Stimulated activated CD8-positive, alpha-beta memory T cell treated with anti-CD3 and anti-CD28 coated beads, Interleukin-12 subunit alpha, Interleukin-12 subunit beta, amount 100 ng/mL, for 1 hour (primary cell): Measurements from ENCODE around the gene ITGB1BP1.

ENCODE experiments used
- DNase-seq: peaks from one replicate; pipeline ENCODE4 v3.0.0-alpha.2; 2020; ENCODE audit warnings: low read depth

Gene ITGB1BP1, protein sequence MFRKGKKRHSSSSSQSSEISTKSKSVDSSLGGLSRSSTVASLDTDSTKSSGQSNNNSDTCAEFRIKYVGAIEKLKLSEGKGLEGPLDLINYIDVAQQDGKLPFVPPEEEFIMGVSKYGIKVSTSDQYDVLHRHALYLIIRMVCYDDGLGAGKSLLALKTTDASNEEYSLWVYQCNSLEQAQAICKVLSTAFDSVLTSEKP

DNA sequence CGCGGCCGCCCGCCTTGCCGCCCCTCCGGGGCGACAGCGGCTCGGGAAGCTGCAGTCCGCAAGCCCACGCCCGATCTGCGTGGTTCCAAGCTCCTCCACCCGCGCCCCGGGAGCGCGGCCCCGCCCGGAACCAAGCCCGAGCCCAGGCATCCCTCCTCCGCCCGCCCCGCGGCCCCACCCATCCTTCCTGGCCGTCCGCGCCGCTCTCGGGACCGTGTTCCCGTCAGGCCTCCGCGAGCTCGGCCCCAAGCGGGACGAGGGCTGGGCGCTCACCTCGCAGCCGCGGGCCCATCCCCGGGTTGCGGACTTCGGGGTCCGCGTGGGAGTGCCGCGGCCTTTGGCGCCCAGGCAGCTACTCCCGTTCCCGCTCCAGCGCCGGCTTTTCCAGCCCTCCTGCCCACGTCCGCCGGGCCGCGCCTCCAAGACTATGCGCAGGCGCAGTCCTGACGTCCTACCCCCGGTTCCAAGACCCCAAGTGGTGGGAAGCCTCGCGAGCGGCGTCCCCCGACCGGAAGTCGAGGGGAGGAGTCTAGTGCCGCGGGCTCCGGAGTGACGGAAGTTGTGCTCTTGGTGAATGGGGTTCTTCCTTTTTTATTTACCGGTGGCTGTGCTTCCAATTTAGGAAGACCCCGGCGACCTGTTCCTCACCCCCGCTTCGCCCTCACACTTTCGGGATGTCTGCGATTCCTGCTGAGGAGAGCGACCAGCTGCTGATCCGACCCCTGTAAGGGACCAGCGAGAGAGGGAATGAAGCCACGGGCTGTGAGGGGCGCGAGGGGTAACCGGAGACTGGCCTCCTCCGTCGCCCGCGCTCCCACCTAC, at the start of gene ITGB1BP1, which contains the start of gene CPSF3:
ITGB1BP1 (minus strand) TSS at position 429 of the 822 bp plus-strand sequence. CDS start 4,831 bp downstream, outside the sequence.
CPSF3 (plus strand) TSS at position 555 of the 822 bp plus-strand sequence; CDS start at position 675, 120 bp downstream.
- peak; percentile 95 for DNase-seq

GRCh38 chr2:9472511-9472910, 49.2 kb upstream of the ITGB1BP1 start:
- no peak for DNase-seq

- DNase-seq = no peak
These were observed 47.9 kb upstream of the ITGB1BP1 start for GRCh38 chr2:9471206-9471605.

- DNase-seq = no peak
These were observed 44.4 kb upstream of the ITGB1BP1 start for GRCh38 chr2:9467687-9468086.

DNA sequence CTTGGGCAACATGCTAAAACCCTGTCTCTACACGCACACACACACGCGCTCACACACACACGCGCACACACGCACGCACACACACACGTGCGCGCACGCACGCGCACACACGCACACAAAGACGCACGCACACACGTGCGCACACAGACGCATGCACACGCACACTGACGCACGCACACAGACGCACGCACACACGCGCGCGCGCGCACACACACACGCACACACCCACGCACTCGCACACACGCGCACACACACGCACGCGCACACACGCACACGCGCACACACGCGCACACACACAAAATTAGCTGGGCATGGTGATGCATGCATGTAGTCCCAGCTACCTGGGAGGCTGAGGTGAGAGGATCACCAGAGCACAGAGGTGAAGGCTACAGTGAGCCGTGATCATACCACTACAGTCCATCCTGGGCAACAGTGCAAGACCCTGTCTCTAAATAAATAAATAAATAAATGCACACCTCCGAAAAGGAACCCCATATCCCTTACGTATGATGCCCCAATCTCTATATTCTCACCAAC, 42.9 kb upstream of the ITGB1BP1 start:
- no peak for DNase-seq

DNA sequence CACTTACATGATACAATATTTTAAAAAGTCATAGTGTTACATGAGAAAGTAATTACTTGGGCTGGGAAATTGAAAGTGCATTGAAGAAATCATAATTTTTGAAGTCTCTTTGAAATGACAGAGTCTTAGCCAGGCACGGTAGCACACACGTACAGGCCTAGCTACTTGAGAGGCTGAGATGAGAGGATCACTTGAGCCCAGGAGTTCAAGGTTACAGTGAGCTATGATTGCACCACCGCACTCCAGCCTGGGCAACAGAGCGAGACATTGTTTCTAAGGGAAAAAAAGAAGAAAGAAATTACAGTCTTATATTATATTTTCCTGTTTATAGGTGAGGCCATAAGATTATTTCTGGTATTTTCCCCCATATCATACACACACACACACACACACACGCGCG, 41.8 kb upstream of the ITGB1BP1 start:
- no peak for DNase-seq

DNA sequence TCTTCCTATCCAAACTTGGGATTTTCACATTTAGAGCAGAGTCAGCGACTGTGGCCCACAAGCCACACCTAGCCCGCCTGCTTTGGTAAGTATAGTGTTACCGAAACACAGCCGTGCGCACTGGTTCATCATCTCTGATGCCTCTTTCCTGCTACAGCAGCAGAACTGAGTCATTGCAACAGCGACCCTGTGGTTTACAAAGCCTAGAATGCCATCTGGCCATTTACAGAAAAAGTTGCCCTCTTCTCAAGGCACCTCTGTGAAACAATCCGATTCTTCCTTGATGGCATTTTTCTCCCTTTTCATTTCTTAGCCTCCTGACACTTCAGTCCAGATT, 40.3 kb upstream of the ITGB1BP1 start:
- DNase-seq = no peak

- no peak for DNase-seq
These were observed 39.8 kb upstream of the ITGB1BP1 start for GRCh38 chr2:9462886-9463697.

DNA sequence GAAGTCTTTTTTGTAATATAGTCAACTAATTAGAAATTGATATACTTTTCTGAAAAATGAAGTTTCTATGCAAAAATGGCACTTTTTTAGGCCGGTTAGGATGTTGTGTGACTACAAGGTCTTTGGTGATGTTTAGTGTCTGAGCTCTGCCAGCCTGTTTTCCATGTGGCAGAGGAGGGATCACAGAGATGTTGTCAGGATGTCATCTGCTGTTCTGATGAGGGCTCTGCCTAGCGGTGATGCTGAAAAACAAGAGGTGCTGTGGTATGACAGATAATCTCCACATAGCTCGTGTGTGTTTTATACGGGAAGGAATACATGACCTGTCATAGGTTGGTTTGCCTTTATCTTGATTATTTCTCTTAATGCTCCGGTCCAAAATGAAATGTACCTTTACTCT, 39.0 kb upstream of the ITGB1BP1 start:
- no peak for DNase-seq

GRCh38 chr2:9461079-9461478, 37.8 kb upstream of the ITGB1BP1 start:
- DNase-seq = no peak

DNA sequence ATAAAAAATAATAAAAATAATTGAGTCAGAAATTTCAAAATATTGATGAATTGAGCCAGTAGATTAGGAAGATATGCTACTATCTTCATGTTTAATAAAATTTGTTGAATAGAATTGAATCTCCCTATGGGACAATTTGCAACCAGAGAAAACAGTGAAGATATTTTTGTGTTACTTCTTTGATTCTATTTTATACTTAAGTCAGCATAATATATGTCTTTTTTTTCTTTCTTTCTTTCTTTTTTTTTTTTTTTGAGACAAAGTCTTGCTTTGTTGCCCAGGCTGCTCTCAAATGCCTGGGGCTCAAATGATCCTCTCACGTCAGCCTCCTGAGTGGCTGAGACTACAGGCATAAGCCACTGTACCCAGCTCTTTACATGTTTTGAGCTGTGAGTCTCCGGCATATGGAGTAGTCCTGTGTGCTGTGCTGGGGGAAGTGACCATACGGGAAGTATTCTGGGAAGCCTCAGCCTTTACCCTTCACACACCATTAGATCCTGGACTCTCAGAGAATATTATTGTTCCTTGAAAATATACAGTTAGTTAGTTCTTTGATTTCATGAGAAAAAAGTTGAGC, 37.2 kb upstream of the ITGB1BP1 start:
- DNase-seq = no peak

DNA sequence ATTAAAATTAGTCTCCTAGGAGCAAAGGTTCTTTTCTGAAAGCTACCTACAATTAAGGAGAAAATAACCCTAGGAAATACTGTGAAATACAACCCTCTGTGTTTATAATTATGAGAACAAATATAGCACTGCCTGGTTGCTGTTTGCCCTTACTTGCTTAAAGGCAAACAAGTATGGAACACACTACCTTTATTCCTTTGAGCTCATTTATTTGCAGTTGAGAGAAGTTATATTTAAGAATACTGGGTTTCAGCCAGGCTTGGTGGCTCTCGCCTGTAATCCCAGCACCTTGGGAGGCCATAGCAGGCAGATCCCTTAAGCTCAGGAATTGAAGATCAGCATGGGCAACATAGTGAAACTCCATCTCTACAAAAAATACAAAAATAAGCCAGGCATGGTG, 27.9 kb upstream of the ITGB1BP1 start:
- DNase-seq = no peak

- DNase-seq = no peak
These were observed 21.8 kb upstream of the ITGB1BP1 start for GRCh38 chr2:9445089-9445488.

DNA sequence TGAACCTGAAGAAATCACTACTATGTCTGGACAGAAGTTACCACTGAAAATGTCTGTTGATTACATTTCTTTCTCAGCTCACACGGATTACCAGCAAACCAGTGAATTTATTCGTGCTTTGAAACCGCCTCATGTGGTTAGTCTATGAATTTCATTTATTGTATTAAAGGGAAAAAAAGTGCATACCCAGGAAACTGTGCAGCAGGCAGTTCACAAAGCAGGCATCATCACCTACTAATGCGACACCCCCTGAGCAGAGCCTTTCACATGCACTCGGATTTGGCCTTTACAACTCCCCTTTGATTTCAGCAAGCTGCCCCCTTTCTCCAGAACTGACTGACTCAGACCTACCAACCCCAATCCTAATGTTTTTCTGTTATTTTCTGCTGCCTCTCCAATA, 20.2 kb upstream of the ITGB1BP1 start:
- no peak for DNase-seq

- DNase-seq = no peak
These were observed 18.2 kb upstream of the ITGB1BP1 start for GRCh38 chr2:9441556-9441955.

DNA sequence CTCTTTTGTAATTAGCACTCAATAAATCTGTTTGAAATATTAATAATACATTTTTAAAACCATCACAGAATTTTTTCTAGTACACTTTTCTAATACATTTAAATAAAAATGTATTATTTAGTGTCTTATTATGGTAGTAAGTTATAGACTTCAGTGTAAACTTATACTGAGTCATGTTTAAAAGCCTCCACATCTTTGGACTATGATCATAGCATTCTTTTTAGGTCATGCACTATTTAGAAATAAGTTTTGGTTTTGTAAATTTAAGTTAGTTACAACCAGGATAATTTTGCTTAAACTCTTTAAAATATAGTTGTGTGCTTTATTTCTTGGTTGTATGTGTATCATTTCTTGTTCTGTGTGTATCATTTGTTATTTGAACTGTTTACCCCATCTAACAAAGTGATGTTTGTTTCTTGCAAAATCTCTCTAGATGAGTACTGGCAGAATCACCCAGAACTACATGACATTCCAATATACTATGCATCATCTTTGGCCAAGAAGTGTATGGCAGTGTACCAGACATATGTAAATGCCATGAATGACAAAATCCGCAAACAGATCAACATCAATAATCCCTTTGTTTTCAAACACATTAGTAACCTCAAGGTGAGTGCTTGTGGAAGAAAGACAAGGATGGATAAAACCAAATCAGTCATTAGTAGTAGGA, 16.9 kb upstream of the ITGB1BP1 start:
- DNase-seq = no peak

DNA sequence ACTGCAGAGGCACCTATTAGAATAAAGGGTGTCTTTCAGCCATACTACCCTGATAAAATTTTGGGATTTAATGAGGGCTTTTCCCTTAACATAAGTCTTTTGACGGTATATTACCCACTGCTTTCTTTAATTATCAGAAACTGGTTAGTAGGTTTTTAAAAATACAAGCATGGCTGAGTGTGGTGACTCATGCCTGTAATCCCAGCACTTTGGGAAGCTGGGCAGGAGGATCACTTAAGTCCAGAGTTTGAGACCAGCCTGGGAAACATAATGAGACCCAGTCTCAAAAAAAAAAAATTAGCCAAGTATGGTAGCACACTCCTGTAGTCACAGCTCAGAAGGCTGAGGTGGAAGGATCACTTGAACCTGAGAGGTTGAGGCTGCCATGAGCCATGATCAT, 16.2 kb upstream of the ITGB1BP1 start:
- DNase-seq = no peak

GRCh38 chr2:9434489-9434888, 11.2 kb upstream of the ITGB1BP1 start:
- DNase-seq = no peak

- DNase-seq = no peak
These were observed 7.3 kb upstream of the ITGB1BP1 start for GRCh38 chr2:9430316-9431293.

DNA sequence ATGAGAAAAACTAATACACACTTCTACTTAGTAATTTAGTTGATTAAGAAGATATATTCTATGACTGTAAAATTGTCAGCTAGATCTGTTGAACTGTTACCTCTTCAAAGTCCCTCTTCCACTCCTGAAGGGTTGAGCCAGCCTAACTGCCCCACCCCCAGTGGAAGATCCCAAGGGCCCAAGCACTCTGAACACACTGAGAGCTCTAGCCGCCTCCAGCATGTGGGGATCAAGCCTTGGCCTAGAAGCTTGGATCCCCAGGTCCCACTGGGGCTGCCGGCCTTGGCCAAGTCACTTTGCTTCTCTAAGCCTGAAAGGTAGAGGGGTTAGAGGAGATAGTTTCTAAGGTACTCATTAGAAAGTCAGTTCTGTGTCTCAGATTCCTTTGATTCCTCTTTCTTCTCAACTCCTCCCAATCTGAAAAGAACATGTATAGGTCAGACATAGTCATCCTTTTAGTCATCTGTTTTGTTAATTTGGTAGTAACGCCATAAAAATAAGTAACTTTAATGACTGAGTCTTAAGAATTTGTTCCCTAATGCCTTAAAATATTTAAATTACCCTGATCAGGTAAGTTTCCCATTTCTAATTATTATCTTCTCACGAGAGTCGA, 5.7 kb upstream of the ITGB1BP1 start:
- DNase-seq = no peak
